C4-2B (cell line): ENCODE results near the gene HIVEP2.

Source experiments
- ZFX ChIP-seq: fragments of 450-650 bp; IDR thresholded peaks from 2 replicates; pipeline ENCODE4 v1.6.1; 2017
- TF ChIP-seq, protein P1 (sequence below): fragments of 450-650 bp; conservative IDR thresholded peaks from 2 replicates; pipeline ENCODE4 v1.5.1; 2017; ENCODE audit warnings: mild to moderate bottlenecking

DNA sequence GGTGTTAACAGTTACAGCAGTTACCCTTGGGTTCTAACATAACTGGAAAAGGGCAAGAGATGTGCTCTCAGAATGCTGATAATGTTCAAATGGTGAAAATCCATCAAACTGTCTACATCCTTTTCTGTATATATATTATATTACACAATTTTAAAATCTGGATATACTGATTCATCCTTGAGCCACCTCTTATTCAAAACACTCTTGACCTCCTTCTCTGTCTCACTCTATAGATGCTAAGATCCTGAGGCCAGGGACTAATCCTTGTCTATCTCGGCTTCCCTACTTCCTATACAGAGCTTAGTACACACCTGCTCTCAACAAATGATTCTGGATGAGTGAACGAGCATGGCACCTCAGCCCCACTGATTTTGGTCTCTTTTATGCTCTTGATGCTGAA lies 47.3 kb downstream of the HIVEP2 start:
- TF ChIP-seq, protein P1, sequence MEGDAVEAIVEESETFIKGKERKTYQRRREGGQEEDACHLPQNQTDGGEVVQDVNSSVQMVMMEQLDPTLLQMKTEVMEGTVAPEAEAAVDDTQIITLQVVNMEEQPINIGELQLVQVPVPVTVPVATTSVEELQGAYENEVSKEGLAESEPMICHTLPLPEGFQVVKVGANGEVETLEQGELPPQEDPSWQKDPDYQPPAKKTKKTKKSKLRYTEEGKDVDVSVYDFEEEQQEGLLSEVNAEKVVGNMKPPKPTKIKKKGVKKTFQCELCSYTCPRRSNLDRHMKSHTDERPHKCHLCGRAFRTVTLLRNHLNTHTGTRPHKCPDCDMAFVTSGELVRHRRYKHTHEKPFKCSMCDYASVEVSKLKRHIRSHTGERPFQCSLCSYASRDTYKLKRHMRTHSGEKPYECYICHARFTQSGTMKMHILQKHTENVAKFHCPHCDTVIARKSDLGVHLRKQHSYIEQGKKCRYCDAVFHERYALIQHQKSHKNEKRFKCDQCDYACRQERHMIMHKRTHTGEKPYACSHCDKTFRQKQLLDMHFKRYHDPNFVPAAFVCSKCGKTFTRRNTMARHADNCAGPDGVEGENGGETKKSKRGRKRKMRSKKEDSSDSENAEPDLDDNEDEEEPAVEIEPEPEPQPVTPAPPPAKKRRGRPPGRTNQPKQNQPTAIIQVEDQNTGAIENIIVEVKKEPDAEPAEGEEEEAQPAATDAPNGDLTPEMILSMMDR = no peak
- no peak for TF ChIP-seq ZFX
